GM10248 (cell line): ENCODE data around the gene WASF3.

ENCODE experiments used
- CTCF ChIA-PET: fragments of 300-600 bp; sonication (Branson Sonifier 250); formaldehyde crosslinking; extraction: SDS; loops from one replicate; lab custom pipeline; 2021; ENCODE audit warnings: antibody characterized with exemption; lab: Yijun Ruan, JAX
- POLR2A ChIA-PET: fragments of 350-650 bp; sonication (Branson Sonifier 250); formaldehyde crosslinking; extraction: SDS; loops from one replicate; lab custom pipeline; 2020; ENCODE audit warnings: antibody characterized with exemption; lab: Yijun Ruan, JAX
- DNase-seq: peaks from one replicate; pipeline ENCODE4 v3.0.0; 2012; ENCODE audit errors: extremely low spot score
- CTCF ChIP-seq: IDR thresholded peaks from 2 replicates; pipeline ENCODE4 v1.5.1; 2012; ENCODE audit warnings: mild to moderate bottlenecking, low read depth; ENCODE audit errors: extremely low read depth, missing control alignments, control extremely low read depth

Gene WASF3

GRCh38 chr13:26682606-26683005 is 125.1 kb downstream of the WASF3 start:
- DNase-seq: no peak
- CTCF ChIA-PET: interaction anchor here (2.9 kb wide), 1 partner anchor 16 kb away, joined by 11 read pairs; no protein-coding TSS in a partner anchor
- POLR2A ChIA-PET: no interaction called here
- TF ChIP-seq CTCF: no peak

- CTCF ChIA-PET: interaction anchor here (1.3 kb wide), 1 partner anchor 11 kb away, joined by 4 read pairs; no protein-coding TSS in a partner anchor
- TF ChIP-seq CTCF: no peak
- DNase-seq: no peak
- POLR2A ChIA-PET: no interaction called here
Measured at GRCh38 chr13:26685606-26686005, 128.1 kb downstream of the WASF3 start.

- POLR2A ChIA-PET: no interaction called here
- CTCF ChIA-PET: interaction anchor here (1.2 to 4.9 kb wide), 3 partner anchors 12 to 501 kb away, joined by 3 to 42 read pairs (median 3); no protein-coding TSS in a partner anchor
- no peak for DNase-seq
- no peak for TF ChIP-seq CTCF
Measured at GRCh38 chr13:26686285-26686684, 128.8 kb downstream of the WASF3 start.

GRCh38 chr13:26688286-26688685 is 130.8 kb downstream of the WASF3 start:
- ChIA-PET POLR2A (no interaction called here), CTCF (interaction anchor here (4.9 kb wide), 1 partner anchor 10 kb away, joined by 42 read pairs; no protein-coding TSS in a partner anchor)
- no peak for TF ChIP-seq CTCF
- no peak for DNase-seq

- TF ChIP-seq CTCF: no peak
- DNase-seq: no peak
- ChIA-PET POLR2A (no interaction called here), CTCF (interaction anchor here (1.6 to 4.9 kb wide), 2 partner anchors 9 to 504 kb away, joined by 4 to 42 read pairs; no protein-coding TSS in a partner anchor)
Measured at GRCh38 chr13:26688980-26689379, 131.5 kb downstream of the WASF3 start.

- ChIA-PET POLR2A (no interaction called here), CTCF (interaction anchor here (1.0 to 1.1 kb wide), 2 partner anchors 56 to 1119 kb away, joined by 3 read pairs; no protein-coding TSS in a partner anchor)
- DNase-seq: no peak
- TF ChIP-seq CTCF: no peak
Measured at GRCh38 chr13:26693749-26694463, 136.4 kb downstream of the WASF3 start.
